Mucosa of rectum (tissue), 2 donors: ENCODE data around the gene MAPKAPK3.
A peak's percentile ranks its signal among the peaks of the same experiment; 100 is the strongest.
"Not testable (repeated sequence)": the region's sequence is repeated elsewhere in the genome, so short reads cannot be mapped to it uniquely, and the experiment has no call there.

Experiments
- H3K27ac ChIP-seq, 2 donors: one replicate each; pipeline ENCODE4 v1.7.0; 2013; ENCODE audit warnings: inconsistent platforms in 2 of 2, low read depth in 2 of 2, low read length in 2 of 2
- H3K27me3 ChIP-seq, 2 donors: one replicate each; pipeline ENCODE4 v1.7.0; 2013; ENCODE audit warnings: low read length in 2 of 2; ENCODE audit not compliant: control insufficient read depth in 2 of 2, insufficient read depth in 2 of 2
- H3K36me3 ChIP-seq, 2 donors: one replicate each; pipeline ENCODE4 v1.7.0; 2013; ENCODE audit warnings: low read length in 2 of 2; ENCODE audit not compliant: control insufficient read depth in 2 of 2, insufficient read depth in 2 of 2
- H3K4me1 ChIP-seq, 2 donors: one replicate each; pipeline ENCODE4 v1.7.0; 2013; ENCODE audit warnings: low read length in 2 of 2, mild to moderate bottlenecking in 1 of 2; ENCODE audit not compliant: control insufficient read depth in 2 of 2, insufficient read depth in 2 of 2
- H3K4me3 ChIP-seq, 2 donors: one replicate each; pipeline ENCODE4 v1.7.0; 2013; ENCODE audit warnings: low read length in 2 of 2
- H3K9ac ChIP-seq, 2 donors: one replicate each; pipeline ENCODE4 v1.7.0; 2013; ENCODE audit warnings: low read length in 2 of 2, low read depth in 1 of 2, mild to moderate bottlenecking in 1 of 2
- H3K9me3 ChIP-seq, 2 donors: one replicate each; pipeline ENCODE4 v1.7.0; 2013; ENCODE audit warnings: low read length in 2 of 2; ENCODE audit not compliant: control insufficient read depth in 2 of 2
- donor health status: healthy.
- donor health status: Normal muscosa, but diverticular disease.

Gene MAPKAPK3

GRCh38 chr3:50661321-50661837 lies 44.4 kb downstream of the MAPKAPK3 start:
- Histone ChIP-seq H3K27ac (no peak overlapping the region), H3K9me3 (no peaks in the 10 kb centered on the region), H3K4me3 (no peak overlapping the region), H3K9ac (no peak overlapping the region), H3K27me3 (peaks cover 0 to 2% of the 10 kb centered on the region in 2 donors), H3K4me1 (no peaks in the 10 kb centered on the region), H3K36me3 (no peaks in the 10 kb centered on the region)

GRCh38 chr3:50662408-50662807 lies 45.5 kb downstream of the MAPKAPK3 start:
- H3K4me1 ChIP-seq = no peaks in the 10 kb centered on the region
- H3K27ac ChIP-seq = no peak overlapping the region
- no peaks in the 10 kb centered on the region for H3K9me3 ChIP-seq

GRCh38 chr3:50665081-50665840 lies 48.3 kb downstream of the MAPKAPK3 start:
- Histone ChIP-seq H3K36me3 (no peaks in the 10 kb centered on the region), H3K27me3 (peaks cover 2 to 4% of the 10 kb centered on the region in 2 donors), H3K9me3 (no peaks in the 10 kb centered on the region), H3K9ac (no peak overlapping the region), H3K27ac (no peak overlapping the region), H3K4me3 (no peak overlapping the region), H3K4me1 (no peaks in the 10 kb centered on the region)

More at GRCh38 chr3:50662408-50662807, 45.5 kb downstream of the MAPKAPK3 start:
- Histone ChIP-seq H3K9ac (no peak overlapping the region), H3K36me3 (no peaks in the 10 kb centered on the region), H3K4me3 (no peak overlapping the region), H3K27me3 (peaks cover 0 to 4% of the 10 kb centered on the region in 2 donors)

GRCh38 chr3:50665841-50666115 lies 48.8 kb downstream of the MAPKAPK3 start:
- not testable (repeated sequence) for H3K27me3 ChIP-seq, H3K4me1 ChIP-seq, H3K9ac ChIP-seq, H3K4me3 ChIP-seq, H3K27ac ChIP-seq, H3K36me3 ChIP-seq, H3K9me3 ChIP-seq

GRCh38 chr3:50666837-50667236 lies 49.9 kb downstream of the MAPKAPK3 start:
- Histone ChIP-seq H3K4me3 (no peak overlapping the region), H3K9me3 (no peaks in the 10 kb centered on the region), H3K36me3 (no peaks in the 10 kb centered on the region), H3K27ac (no peak overlapping the region), H3K9ac (no peak overlapping the region), H3K4me1 (no peaks in the 10 kb centered on the region), H3K27me3 (peaks cover 2 to 4% of the 10 kb centered on the region in 2 donors)

- no peak overlapping the region for H3K9ac ChIP-seq
These were observed 54.4 kb downstream of the MAPKAPK3 start for GRCh38 chr3:50671331-50671730.

GRCh38 chr3:50672656-50673055 lies 55.7 kb downstream of the MAPKAPK3 start:
- peaks cover 29 to 30% of the 10 kb centered on the region in 2 donors for H3K27me3 ChIP-seq

More at GRCh38 chr3:50671331-50671730, 54.4 kb downstream of the MAPKAPK3 start:
- H3K36me3 ChIP-seq = no peaks in the 10 kb centered on the region
- H3K27me3 ChIP-seq = peaks cover 19 to 23% of the 10 kb centered on the region in 2 donors
- no peaks in the 10 kb centered on the region for H3K9me3 ChIP-seq
- peaks cover 0 to 3% of the 10 kb centered on the region in 2 donors for H3K4me1 ChIP-seq
- H3K27ac ChIP-seq = no peak overlapping the region
- no peak overlapping the region for H3K4me3 ChIP-seq

GRCh38 chr3:50673931-50674330 lies 57.0 kb downstream of the MAPKAPK3 start:
- H3K27me3 ChIP-seq = peaks cover 31 to 40% of the 10 kb centered on the region in 2 donors
- H3K9me3 ChIP-seq = no peaks in the 10 kb centered on the region
- no peak overlapping the region for H3K27ac ChIP-seq
- no peak overlapping the region for H3K9ac ChIP-seq
- peaks cover 0 to 3% of the 10 kb centered on the region in 2 donors for H3K4me1 ChIP-seq
- no peaks in the 10 kb centered on the region for H3K36me3 ChIP-seq
- H3K4me3 ChIP-seq = no peak overlapping the region

More at GRCh38 chr3:50672656-50673055, 55.7 kb downstream of the MAPKAPK3 start:
- Histone ChIP-seq H3K36me3 (no peaks in the 10 kb centered on the region), H3K4me3 (no peak overlapping the region), H3K9ac (no peak overlapping the region), H3K9me3 (no peaks in the 10 kb centered on the region), H3K27ac (no peak overlapping the region), H3K4me1 (peaks cover 0 to 3% of the 10 kb centered on the region in 2 donors)

GRCh38 chr3:50674349-50675178 lies 57.6 kb downstream of the MAPKAPK3 start, which contains the start of gene DOCK3:
TSS of gene DOCK3 (plus strand) at chr3:50674927. CDS start at chr3:50675264, 337 bp downstream.
- Histone ChIP-seq H3K9me3 (no peaks in the 10 kb centered on the region), H3K36me3 (no peaks in the 10 kb centered on the region), H3K27me3 (peaks cover 31 to 40% of the 10 kb centered on the region in 2 donors), H3K4me1 (peaks cover 0 to 3% of the 10 kb centered on the region in 2 donors), H3K9ac (no peak within 1 kb of the TSS), H3K4me3 (peak within 1 kb of the TSS in 1 of 2 donors; percentile 40), H3K27ac (no peak within 1 kb of the TSS)
